NCI-H1105 (cell line): ENCODE data around the gene NEMF.
"Not testable (repeated sequence)": the region's sequence is repeated elsewhere in the genome, so short reads cannot be mapped to it uniquely, and the experiment has no call there.

Source experiments
- DNase-seq: peaks from one replicate; lab custom pipeline; 2025; lab: John Stamatoyannopoulos, UW

The NEMF gene

DNA sequence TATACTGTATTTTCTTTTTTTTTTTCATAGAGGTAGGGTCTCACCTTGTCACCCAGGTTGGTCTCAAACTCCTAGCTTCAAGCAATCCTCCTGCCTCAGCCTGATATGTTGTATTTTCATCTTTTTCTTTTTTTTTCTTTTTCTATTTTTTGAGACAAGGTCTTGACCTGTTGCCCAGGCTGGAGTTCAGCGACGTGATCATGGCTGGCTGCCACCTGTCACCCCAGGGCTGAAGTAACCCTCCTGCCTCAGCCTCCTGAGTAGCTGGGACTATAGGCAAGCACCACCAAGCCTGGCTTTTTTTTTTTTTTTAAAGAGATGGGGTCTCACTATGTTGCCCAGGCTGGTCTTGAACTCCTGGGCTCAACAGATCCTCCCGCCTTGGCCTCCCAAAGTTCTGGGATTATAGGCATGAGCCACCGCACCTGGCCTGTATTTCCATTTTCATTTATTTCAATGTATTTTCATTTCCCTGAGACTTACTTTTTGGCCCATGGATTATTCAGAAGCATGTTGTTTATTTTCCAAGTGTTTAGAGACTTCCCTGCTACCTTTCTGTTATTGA lies 24.1 kb upstream of the NEMF start:
- DNase-seq: no peak

DNA sequence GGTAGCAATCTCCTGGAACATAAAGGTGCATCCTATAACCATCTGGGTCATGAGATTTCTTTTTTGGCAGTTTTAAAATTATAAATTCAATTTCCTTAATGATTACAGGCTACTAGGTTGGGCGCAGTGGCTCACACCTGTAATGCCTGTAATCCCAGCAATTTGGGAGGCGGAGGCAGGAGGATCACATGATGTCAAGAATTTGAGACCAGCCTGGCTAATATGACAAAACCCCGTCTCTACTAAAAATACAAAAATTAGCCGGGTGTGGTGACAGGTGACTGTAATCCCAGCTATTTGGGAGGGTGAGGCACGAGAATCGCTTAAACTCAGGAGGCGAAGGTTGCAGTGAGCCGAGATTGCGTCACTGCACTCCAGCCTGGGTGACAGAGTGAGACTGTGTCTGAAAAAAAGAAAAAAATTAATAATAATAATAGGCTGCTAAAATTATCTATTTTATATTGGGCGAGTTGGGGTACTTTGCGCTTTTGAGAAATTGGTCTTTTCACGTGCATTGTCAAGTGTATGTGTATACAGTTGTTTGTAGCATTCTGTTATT lies 23.1 kb upstream of the NEMF start:
- DNase-seq: no peak

DNA sequence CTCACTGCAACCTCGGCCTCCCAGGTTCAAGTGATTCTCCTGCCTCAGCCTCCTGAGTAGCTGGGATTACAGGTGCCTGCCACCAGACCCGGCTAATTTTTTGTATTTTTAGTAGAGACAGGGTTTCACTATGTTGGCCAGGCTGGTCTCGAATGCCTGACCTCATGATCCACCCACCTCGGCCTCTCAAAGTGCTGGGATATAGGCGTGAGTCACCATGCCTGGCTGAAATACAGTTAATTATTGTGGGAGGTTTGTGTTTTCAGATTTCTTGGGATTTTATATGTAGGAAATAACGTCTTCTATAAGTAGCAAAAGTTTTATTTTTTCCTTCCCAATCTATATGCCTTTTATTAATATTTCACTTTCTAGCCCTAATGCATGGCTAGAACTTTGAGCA lies 21.0 kb upstream of the NEMF start:
- not testable (repeated sequence) for DNase-seq

DNA sequence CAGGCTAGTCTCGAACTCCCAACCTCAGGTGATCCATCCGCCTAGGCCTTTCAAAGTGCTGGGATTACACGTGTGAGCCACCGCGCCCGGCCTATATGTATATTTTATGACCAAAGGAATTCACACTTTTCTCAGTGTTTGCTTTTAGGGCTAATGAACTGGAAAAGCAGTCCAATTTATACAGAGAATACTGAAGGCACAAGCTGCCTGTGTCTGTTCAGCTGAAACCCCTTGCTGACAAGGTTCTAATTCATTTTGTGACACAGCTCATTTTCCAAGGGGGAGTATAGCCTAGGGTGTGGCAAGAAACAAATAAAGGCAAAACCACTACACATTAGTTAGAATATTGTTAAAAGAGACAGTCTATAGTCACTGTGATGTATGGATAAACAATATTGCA lies 18.3 kb upstream of the NEMF start:
- no peak for DNase-seq

DNA sequence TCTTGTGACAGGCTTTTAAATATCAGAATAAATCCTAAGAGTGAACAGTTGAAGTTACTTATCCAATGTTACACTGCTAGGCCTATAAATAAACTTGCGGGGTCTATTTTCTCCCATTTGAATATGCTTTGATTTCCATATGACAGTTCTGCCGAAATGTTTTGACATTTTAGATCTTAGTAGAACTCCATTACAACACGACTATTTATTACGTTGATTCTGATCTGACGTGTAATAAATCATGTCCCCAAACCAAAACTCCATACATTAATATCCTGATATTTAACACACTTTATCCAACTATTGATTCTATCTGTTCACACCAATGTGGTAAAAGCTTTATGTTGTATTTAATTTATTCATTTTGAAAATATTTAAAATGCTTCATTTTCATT lies 16.1 kb upstream of the NEMF start:
- no peak for DNase-seq

DNA sequence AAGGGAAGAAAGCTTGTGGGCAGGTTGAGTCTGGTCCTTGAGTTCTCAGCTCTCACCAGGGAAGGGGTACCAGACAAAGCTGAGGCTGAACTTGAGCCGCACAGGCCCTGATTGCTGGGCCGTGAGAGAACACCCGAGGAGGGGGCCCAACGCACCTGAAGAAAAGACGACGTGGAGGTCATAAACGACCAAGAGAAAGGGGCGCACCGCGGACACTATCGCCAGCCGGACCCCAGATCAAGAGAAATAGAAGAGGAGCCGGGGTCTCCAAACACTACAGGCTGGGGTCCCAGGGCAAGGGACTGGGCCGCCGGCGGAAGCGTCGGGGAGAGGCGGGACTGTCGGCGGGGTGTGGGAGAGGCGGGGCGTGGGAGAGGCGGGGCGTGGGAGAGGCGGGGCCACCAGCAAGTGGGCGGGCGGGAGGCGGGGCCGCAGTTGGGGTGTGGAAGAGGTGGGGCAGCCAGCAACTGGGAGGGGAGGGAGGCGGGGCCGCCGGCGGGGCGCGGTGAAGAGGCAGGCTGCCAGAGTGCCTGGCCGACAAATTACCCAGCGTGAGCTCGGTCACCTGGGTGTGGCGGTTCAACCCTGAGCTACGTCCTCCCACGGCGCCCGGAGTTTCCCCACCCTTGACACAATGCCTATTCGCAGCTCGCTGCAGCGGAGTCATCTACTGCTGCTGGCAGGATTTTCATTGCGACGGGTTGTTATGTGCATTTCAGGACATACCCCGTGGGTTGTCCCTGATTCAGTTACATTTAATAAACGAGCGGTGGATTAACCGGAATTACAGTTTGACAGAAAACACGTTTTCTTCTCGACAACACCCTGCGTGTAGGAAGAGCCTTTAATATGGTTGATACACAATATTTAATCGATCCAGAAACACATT lies 15.5 kb upstream of the NEMF start:
- DNase-seq: peak; percentile 93

DNA sequence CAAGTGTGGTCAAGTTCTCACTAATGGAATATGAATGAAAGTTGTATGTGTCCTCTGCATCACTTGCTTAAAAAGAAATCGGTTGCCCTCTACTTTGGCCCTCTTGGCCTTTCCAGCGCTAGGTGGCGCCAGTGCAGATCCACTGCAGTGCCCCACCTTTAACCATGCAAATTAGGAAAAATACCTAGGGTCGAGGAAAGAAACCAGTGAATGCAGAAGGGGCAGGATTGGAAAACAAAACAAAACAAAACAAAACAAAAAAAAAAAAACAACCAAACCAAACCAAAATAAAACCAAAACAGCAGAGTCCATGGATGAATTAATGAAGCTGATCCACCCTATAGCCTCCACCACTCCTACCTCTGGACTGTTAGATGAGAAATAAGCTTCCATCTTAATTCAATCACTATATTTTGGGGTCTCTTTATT lies 12.9 kb upstream of the NEMF start:
- DNase-seq: peak; percentile 55

DNA sequence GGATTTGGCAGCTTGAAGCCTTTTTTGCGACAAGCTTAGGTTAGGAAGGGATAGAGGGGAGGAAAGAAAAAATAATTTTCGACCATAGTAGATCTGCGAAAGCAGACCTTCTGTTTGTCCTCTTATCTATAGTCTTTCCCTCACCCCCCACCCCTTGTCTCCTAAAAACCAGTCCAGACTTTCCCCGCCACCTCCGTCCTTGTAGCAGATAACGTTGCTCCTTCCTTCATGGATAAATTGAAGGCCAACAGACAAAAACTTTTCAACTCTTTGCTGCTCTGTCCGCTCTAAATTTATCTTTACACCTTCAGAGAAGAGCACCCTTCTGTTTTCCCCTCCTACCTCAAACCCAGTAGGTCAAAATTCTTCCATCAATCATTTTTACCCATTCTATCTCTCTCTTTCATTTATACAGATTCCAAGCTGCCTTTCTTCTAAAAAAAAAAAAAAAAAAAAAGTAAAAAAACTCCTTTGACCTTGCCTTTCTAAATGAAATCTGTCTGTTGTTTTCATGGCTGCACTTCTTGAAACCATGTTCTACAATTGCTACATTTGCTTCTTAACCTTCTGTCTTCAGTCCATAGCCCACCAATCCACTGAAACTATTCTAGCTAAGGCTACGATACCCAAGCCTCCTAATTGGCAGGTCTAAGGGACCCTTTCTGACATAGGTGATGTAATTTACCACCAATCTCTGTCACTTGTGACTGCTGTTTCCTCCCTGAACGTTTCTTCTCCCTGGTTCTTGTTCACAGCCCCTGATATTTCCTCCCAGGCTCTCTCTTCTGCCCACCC lies 11.1 kb upstream of the NEMF start:
- DNase-seq: no peak

DNA sequence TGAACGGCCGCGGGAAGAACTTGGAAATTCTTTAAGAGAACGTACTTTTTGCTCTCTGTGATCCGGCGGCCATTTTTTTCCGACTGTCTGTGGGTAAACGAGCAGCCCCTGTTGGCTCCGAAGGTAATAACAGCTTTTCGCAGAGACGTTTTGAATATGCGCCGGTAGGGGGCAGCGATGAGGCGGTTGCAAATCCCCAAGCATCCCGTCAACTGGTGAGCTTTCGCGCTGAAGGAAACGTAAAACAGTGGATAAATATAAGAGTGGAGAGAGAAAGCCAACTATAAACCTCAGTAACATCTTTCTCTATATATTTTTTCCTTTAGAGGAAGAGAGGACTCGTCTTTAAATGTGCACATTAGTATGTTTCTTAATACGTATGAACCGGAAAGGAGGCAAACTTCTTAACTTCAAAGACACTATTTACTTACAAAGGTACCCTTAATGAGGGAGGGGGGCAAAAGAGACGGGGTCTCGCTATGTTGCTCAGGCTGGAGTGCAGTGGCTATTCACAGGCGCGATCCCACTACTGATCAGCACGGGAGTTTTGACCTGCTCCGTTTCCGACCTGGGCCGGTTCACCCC lies 9.6 kb upstream of the NEMF start:
- peak; percentile 79 for DNase-seq

DNA sequence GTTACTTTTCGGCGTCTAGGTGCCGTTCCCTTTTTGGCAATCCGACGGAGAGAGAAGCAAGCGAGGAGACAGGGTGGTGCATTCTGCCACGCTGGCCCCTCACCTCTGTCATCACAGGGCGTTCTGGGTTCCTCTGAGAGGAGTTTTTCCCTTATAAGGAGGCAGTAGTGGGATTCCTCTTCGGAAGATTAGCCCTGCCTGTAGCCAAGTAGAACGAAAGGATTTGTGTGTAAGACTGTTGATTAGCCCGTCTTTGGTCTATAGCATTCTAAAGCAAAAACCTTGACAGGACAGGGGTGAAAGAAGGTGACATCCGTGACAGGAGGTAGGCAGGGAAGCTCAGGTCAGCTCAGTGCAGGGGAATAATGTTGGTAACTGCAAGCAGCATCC lies 9.1 kb upstream of the NEMF start:
- no peak for DNase-seq

DNA sequence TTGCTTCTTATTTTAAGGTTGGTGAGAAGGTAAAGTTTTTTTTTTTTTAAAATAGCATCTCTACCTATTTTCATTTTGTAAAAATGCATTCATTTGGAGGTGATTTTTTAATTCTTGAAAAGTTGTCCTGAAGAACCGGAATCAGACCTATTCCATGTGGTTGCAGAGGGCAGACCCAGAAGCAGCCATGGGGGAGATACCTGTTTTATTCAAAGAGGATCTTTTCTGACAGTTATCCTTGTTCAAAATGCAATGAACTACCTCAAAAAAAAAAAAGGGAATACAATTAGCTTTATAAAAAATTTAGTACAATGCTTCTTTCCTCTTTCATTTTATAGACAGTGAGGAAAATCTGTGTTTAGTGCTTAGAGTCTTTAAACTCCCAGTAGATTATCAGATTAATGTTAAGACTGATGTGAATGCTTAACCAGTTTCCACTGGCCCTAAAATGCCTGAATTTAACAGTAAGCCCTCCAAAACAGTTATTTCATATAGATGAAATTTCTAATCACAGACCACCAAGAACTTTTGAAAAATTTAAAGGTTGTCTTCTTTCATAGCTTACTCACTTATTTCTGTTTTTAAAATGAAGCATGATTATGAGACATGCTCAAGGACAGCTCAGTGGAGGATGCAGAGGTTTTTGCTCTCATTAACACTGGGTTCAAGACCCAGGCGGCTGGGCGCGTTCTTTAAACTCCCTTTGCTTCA lies 8.6 kb upstream of the NEMF start:
- no peak for DNase-seq

DNA sequence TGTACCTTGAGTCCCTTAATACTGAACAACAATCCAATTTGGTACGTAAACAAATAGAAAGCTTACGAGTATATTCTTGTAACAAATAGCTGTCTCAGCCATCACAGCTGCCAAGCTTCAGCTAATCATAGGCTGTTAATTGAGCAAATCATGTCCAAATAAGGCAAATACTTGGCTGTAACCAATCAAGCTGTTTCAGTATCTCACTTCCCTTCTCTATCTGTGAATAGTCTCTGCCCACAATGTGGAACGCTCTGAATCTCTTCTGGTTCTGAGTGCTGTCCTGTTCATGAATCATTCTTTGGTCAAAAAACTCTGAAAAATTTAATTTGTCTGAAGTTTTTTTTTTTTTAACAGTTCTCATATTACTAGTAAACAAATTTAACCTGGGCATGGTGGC lies 5.8 kb upstream of the NEMF start:
- DNase-seq: no peak

DNA sequence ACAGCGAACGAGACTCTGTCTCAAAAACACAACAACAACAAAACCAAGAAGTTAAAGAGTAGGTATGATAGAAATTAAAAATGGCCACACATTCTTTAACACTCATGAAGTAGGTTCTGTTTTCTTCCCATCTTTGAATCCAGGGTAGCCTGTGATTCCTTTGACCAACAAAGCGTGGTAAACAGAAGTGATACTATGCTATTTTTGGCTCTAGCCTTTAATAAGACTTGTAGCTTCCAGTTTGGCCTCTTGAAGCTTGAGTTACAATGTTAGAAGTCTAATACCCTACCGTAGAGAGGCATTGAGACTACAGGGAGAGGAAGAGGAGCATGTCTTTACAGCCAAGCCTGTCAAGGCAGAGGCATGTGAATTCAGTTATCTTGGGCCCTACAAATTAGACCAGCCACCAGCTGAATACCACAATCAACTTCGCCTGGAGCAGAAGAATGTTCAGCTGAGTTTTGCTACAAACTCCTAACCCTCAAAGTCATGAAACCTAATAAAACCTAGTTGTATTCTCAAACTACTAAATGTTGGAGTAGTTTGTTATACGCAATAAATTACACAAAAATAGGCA lies 4.9 kb upstream of the NEMF start:
- DNase-seq: no peak

DNA sequence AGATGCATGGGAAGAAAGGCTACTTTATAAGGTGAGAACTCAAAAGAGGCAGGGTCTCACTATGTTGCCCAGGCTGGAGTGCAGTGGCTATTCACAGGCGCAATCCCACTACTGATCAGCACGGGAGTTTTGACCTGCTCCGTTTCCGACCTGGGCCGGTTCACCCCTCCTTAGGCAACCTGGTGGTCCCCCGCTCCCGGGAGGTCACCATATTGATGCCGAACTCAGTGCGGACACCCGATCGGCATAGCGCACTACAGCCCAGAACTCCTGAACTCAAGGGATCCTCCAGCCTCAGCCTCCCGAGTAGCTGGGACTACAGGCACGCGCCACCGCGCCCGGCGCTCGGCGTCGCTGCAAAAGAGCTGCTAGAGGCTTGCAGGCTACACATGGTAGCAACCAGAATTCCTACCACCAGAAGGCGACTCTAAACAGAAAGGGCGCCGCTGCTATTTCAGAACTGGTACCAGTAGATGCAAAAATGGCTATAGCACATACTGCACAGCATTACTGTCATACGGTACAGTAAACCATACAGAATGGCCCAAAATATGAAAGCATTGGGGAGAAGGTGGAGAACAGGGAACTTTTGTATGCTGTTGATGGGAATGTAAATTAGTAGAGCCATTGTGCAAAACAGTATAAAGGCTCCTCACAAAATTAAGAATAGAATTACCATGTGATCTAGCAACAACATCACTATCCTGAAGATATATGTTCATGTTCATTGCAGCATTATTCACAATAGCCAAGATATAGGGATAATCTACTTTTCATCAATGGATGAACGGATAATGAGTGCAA lies 1.2 kb upstream of the NEMF start:
- no peak for DNase-seq

DNA sequence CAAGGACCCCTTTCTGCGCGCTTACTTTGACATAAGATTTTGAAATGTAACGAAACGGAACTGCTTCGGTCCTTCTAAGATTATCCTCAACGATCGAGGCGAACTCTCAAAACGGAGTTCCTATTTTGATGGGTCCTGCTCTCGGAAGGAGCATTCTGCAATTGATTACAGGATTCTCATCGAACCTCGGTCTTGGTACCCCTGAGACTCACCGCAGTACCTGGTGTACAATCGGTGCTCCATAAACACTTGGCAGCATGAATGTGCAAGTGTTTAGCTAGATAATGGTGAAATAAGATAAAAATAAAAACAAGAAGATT lies 530 bp upstream of the NEMF start:
- DNase-seq: no peak

DNA sequence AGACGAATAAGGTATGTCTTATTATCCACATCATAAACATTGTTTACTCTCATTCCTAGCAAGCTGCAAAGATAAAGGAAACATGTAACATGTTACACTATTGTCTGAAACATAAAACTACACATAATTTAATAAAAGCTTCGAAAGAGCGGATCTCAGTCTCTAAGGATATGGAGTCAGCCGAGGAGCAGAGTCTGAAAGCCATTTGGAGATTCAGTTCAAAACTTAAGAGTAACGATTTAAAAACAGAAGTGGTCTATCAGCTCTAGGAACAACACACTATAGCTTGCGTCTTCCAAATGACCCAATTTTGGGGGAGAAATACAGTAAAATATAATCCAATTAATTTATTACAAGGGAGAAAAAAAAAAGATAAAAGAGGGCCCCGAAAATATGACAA lies 775 bp downstream of the NEMF start:
- DNase-seq: no peak

DNA sequence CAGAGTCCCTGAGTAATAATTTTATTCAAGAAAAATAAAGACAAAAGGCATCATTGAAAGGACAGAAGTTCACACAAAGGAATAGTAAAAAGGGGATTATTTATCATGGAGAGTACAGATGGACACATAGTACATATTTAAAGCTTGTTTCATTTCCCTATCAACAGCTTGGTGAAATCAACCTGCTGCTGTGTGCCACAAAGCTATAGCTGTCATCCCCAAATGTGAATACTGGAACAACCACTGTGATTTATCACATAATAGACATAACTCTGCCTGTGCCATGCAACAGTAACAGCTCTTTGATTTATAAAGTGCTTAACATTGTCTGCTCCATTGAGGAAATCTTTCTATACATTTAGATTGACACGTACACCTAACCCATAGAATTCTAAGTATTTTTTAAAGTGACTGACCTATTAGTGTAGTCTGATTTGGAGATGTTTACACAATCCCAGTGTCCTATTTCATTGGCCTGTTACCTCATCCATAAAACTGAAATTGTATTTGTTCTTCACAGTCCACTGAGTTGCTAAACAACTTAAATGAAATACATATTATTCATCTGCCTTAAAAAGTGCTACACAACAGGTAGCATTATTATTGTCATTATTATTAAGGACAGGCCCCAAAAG lies 3.3 kb downstream of the NEMF start:
- no peak for DNase-seq

DNA sequence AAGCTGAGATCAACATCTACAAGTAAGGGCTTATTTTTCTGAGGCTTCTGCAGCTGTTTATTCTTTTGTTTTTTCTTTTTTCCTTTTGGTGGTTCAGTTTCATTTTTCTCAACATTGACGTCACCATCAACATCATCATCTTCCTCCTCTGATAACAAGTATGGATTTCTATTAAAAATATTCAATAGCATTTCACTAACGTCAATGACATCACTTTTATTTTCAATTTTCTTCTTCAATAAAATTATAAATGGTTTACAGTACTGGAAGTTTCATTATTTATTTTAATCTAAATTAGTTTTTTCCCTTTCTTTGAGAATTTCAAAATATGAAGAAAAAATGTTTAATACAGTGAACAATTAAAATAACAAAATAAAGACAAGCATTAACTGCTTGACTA lies 23.9 kb downstream of the NEMF start:
- no peak for DNase-seq

DNA sequence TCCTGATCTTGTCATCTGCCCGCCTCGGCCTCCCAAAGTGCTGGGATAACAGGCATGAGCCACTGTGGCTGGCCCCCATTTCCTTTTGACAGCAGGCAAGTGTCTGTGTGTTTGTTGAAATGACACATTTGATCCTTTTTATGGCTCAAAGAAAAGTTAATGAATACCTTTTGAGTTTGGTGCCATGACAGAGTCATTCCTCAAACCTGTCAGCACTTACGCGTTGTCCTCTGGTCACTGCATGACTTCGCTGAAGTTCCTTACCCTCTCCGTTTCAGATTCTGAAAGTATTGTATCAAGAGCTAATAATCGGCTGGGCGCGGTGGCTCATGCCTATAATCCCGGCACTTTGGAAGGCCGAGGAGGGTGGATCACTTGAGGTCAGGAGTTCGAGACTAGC lies 32.4 kb downstream of the NEMF start:
- DNase-seq: no peak

DNA sequence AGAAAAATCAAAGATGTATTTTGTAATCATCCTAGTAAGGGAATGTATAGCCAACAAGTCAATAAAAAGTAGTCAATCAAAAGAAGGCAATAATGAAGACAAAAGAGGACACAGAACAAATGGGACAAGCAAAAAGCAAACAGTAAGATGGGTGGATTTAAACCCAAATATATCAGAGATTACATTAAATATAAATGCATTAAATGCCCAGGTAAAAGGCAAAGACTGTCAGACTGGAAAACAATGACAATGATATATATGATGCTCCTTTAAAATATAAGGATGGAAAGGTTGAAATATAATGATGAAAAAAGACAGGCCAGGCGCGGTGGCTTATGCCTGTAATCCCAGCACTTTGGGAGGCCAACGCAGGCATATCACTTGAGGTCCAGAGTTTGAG lies 35.7 kb downstream of the NEMF start:
- DNase-seq: no peak
